ENCODE results near the gene CCDC15. TPM values are rescaled to one million over a fixed set of nuclear protein-coding genes. Genes with fewer than 3 reads are reported as not detected.
A peak's percentile ranks its signal among the peaks of the same experiment; 100 is the strongest.

CCDC15 gene
- total and polyA plus RNA-seq, 2 of the 13 experiments (the other 11 are each of a cell fraction or from before 2014, with no cell fraction given) = 2.2 to 4.6 TPM

DNA sequence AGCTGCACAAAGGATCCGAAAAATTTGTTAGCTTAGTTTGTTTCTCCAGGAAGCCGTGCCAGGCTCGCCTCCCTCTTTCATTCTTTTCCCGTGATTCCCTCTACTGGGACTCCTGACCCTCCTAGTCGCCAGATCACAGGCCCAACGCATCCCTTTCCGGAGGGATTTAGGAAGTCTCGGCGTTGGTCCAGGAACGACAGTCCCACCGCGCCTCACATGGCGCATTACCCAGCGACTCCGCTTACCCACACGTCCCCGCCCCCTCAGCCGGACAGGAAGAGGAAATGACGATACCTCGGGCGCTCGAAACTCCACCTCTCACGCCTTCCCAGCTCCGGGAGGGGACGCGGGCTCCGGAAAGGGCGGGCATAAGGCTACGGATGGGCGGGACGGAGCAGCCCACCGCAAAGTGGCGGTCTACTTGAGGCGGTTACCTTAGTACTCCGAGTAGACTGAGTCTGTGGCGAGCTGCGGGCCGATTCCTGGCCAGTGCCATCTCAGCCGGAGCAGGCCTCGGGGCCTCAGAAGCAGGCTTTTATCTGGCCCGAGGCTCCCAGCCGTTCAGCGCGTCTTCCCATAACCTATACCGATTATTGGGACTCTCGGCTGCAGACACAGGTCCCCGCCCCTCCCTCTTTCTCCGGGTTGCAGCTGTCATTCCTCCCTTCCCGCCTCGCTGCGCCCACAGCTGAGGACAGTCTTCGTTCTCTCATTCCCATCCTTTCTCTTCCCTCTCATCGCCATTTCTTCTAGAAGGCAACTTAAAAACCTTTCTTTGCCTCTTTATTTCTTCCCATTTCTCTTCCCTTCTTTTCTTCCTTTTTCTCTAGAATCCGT, at the start of gene CCDC15 (continued):
- TF ChIP-seq NFAT5 (CRISPR knock-in tag; IDR thresholded peaks at IDR 0.05) = peak; percentile 45; the same call in 1 of the 2 replicates
- TF ChIP-seq RCOR2 (CRISPR knock-in tag; IDR thresholded peaks at IDR 0.05) = 0 out of 2 replicates have a peak, but pooled peaks have one; percentile 56
- TF ChIP-seq, protein P1, sequence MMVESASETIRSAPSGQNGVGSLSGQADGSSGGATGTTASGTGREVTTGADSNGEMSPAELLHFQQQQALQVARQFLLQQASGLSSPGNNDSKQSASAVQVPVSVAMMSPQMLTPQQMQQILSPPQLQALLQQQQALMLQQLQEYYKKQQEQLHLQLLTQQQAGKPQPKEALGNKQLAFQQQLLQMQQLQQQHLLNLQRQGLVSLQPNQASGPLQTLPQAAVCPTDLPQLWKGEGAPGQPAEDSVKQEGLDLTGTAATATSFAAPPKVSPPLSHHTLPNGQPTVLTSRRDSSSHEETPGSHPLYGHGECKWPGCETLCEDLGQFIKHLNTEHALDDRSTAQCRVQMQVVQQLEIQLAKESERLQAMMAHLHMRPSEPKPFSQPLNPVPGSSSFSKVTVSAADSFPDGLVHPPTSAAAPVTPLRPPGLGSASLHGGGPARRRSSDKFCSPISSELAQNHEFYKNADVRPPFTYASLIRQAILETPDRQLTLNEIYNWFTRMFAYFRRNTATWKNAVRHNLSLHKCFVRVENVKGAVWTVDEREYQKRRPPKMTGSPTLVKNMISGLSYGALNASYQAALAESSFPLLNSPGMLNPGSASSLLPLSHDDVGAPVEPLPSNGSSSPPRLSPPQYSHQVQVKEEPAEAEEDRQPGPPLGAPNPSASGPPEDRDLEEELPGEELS (CRISPR knock-in tag; IDR thresholded peaks at IDR 0.05) = peak; percentile 49; the same call in 1 of the 2 replicates
- no peak for TF ChIP-seq KDM6A (CRISPR knock-in tag; IDR thresholded peaks at IDR 0.05; ENCODE audit: low read depth)
- TF ChIP-seq ZNF292 (CRISPR knock-in tag; IDR thresholded peaks at IDR 0.05; ENCODE audit: borderline replicate concordance, low read depth) = peak; percentile 37; the same call in 1 of the 2 replicates
- TF ChIP-seq HOXA7 (CRISPR knock-in tag; IDR thresholded peaks at IDR 0.05) = no peak
- peak; percentile 38; the same call in 1 of the 2 replicates for TF ChIP-seq BRCA1 (CRISPR knock-in tag; IDR thresholded peaks at IDR 0.05)
- TF ChIP-seq GABPB1 (CRISPR knock-in tag; IDR thresholded peaks at IDR 0.05) = peak; percentile 99
- TF ChIP-seq BCL3 (CRISPR knock-in tag; IDR thresholded peaks at IDR 0.05) = peak; percentile 65; the same call in 1 of the 2 replicates
- TF ChIP-seq, protein P2, sequence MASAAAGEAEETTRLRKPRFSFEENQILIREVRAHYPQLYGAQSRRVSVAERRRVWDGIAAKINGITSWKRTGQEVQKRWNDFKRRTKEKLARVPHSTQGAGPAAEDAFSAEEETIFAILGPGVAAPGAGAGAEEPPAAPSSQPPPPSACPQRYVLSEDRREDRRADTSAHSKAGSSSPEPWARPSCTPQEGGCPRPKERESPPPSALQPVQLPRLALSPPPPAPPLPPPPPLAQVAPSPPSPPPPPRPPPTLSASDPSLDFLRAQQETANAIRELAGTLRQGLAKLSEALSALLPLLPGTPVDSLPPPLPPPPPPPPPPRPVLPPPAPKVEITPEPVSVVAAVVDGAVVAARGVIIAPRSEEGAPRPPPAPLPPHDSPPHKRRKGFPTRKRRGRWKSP (CRISPR knock-in tag; IDR thresholded peaks at IDR 0.05) = peak; percentile 63; the same call in 1 of the 2 replicates
- TF ChIP-seq, protein P3, sequence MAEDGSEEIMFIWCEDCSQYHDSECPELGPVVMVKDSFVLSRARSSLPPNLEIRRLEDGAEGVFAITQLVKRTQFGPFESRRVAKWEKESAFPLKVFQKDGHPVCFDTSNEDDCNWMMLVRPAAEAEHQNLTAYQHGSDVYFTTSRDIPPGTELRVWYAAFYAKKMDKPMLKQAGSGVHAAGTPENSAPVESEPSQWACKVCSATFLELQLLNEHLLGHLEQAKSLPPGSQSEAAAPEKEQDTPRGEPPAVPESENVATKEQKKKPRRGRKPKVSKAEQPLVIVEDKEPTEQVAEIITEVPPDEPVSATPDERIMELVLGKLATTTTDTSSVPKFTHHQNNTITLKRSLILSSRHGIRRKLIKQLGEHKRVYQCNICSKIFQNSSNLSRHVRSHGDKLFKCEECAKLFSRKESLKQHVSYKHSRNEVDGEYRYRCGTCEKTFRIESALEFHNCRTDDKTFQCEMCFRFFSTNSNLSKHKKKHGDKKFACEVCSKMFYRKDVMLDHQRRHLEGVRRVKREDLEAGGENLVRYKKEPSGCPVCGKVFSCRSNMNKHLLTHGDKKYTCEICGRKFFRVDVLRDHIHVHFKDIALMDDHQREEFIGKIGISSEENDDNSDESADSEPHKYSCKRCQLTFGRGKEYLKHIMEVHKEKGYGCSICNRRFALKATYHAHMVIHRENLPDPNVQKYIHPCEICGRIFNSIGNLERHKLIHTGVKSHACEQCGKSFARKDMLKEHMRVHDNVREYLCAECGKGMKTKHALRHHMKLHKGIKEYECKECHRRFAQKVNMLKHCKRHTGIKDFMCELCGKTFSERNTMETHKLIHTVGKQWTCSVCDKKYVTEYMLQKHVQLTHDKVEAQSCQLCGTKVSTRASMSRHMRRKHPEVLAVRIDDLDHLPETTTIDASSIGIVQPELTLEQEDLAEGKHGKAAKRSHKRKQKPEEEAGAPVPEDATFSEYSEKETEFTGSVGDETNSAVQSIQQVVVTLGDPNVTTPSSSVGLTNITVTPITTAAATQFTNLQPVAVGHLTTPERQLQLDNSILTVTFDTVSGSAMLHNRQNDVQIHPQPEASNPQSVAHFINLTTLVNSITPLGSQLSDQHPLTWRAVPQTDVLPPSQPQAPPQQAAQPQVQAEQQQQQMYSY (CRISPR knock-in tag; IDR thresholded peaks at IDR 0.05) = peak; percentile 79; the same call in 1 of the 2 replicates
- TF ChIP-seq, protein P4, sequence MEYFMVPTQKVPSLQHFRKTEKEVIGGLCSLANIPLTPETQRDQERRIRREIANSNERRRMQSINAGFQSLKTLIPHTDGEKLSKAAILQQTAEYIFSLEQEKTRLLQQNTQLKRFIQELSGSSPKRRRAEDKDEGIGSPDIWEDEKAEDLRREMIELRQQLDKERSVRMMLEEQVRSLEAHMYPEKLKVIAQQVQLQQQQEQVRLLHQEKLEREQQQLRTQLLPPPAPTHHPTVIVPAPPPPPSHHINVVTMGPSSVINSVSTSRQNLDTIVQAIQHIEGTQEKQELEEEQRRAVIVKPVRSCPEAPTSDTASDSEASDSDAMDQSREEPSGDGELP (IDR thresholded peaks at IDR 0.05; ENCODE audit: borderline replicate concordance, low read depth) = peak; percentile 24; the same call in 1 of the 2 replicates

Data from HepG2 (cell line).